ENCODE data around the gene SLC3A2. TPM values are rescaled to one million over a fixed set of nuclear protein-coding genes. Genes with fewer than 3 reads are reported as not detected.
A peak's percentile ranks its signal among the peaks of the same experiment; 100 is the strongest.

The SLC3A2 gene
- total RNA-seq, 1 experiment from 2014 or later = 334 TPM

DNA sequence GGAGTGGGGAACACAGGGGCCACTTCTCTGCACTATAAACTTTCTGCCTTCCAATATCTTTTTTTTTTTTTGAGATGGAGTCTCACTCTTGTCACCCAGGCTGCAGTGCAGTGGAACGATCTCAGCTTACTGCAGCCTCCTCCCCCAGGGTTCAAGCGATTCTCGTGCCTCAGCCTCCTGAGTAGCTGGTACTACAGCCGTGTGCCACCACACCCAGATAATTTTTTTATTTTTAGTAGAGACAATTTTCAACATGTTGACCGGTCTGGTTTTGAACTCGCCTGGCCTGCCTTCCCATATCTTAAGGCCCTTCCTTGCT, 1.7 kb downstream of the SLC3A2 start (continued):
- TF ChIP-seq FOXJ3 (CRISPR knock-in tag; IDR thresholded peaks at IDR 0.05; ENCODE audit: borderline replicate concordance) (no peak), GRHL2 (CRISPR knock-in tag; IDR thresholded peaks at IDR 0.05; ENCODE audit: insufficient replicate concordance, severe bottlenecking) (no peak), FOXK1 (CRISPR knock-in tag; IDR thresholded peaks at IDR 0.05) (no peak)
- TF ChIP-seq, protein P1, sequence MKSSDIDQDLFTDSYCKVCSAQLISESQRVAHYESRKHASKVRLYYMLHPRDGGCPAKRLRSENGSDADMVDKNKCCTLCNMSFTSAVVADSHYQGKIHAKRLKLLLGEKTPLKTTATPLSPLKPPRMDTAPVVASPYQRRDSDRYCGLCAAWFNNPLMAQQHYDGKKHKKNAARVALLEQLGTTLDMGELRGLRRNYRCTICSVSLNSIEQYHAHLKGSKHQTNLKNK (CRISPR knock-in tag; IDR thresholded peaks at IDR 0.05) = no peak

DNA sequence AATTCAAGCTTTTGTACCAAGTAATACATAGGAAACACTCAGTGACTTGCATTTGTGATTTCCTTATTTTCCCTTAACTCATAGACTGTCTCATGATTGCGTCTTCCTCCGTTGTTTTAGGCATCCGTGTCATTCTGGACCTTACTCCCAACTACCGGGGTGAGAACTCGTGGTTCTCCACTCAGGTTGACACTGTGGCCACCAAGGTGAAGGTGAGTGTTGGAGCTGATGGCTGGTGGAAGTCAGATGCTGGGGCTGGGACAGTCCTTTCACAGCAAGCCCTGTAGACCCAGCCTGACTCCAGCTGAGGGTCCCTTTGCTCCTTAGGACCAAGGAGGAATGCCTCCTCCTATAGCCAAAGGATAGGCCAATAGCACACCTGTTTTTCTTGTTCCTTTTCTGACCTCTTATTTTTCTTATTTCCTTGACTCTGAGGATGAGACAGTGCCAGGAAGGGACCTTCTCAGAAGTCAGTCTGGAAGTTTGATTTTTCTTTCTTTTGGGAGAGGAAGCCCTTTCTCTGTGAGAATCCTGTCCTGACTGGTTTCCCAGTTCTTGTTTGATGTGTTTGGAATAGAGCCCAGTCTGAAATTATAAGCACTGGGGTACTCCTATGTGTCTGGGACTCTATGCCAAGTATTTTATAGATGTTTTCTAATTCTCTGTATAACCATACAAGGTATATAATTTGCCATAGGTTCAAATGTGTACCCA, 2.2 kb downstream of the SLC3A2 start:
- H3K4me1 Mint-ChIP-seq = peaks cover 45% of the 10 kb centered on the region

DNA sequence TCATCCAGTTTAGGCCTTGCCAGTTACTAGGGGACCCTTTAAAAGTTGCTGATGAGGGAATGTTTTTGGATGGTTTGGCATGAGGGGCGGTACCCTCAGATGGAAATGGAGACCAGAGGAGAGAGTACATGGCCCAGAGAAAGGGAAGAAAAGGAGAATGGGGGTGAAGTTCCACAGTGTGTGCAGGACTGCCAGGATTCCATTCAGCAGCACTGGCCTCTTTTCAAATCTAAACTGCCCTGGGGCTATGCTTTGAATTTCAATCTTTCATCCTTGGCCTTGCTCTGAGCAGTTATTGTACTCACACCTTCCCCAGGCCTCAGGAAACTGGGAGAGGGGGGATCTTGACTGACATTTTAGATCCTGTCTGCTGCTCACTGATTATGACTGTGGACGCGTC, 3.0 kb downstream of the SLC3A2 start:
- CTCF ChIA-PET = interaction anchor here (0.8 to 2.1 kb wide), 16 partner anchors 9 to 595 kb away, joined by 3 to 11 read pairs (median 4); partner anchors contain the start of gene ZBTB3
- H3K4me1 Mint-ChIP-seq = peaks cover 45% of the 10 kb centered on the region
- peak overlapping the region; percentile 99 for H3K4me3 Mint-ChIP-seq
- DNase-seq (ENCODE audit: low spot score) (no peak), ATAC-seq (no peak)
- H3K36me3 Mint-ChIP-seq = peaks cover 72% of the 10 kb centered on the region
- peak overlapping the region; percentile 100 for H3K27ac Mint-ChIP-seq
- no peak for TF ChIP-seq NR1H2 (CRISPR knock-in tag; IDR thresholded peaks at IDR 0.05)
- TF ChIP-seq, protein P2, sequence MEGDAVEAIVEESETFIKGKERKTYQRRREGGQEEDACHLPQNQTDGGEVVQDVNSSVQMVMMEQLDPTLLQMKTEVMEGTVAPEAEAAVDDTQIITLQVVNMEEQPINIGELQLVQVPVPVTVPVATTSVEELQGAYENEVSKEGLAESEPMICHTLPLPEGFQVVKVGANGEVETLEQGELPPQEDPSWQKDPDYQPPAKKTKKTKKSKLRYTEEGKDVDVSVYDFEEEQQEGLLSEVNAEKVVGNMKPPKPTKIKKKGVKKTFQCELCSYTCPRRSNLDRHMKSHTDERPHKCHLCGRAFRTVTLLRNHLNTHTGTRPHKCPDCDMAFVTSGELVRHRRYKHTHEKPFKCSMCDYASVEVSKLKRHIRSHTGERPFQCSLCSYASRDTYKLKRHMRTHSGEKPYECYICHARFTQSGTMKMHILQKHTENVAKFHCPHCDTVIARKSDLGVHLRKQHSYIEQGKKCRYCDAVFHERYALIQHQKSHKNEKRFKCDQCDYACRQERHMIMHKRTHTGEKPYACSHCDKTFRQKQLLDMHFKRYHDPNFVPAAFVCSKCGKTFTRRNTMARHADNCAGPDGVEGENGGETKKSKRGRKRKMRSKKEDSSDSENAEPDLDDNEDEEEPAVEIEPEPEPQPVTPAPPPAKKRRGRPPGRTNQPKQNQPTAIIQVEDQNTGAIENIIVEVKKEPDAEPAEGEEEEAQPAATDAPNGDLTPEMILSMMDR (IDR thresholded peaks at IDR 0.05) = no peak
- TF ChIP-seq ETV6 (CRISPR knock-in tag; IDR thresholded peaks at IDR 0.05) = no peak
- no peak for TF ChIP-seq OVOL2 (CRISPR knock-in tag; IDR thresholded peaks at IDR 0.05; ENCODE audit: borderline replicate concordance)
- TF ChIP-seq, protein P3, sequence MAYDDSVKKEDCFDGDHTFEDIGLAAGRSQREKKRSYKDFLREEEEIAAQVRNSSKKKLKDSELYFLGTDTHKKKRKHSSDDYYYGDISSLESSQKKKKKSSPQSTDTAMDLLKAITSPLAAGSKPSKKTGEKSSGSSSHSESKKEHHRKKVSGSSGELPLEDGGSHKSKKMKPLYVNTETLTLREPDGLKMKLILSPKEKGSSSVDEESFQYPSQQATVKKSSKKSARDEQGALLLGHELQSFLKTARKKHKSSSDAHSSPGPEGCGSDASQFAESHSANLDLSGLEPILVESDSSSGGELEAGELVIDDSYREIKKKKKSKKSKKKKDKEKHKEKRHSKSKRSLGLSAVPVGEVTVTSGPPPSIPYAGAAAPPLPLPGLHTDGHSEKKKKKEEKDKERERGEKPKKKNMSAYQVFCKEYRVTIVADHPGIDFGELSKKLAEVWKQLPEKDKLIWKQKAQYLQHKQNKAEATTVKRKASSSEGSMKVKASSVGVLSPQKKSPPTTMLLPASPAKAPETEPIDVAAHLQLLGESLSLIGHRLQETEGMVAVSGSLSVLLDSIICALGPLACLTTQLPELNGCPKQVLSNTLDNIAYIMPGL (CRISPR knock-in tag; IDR thresholded peaks at IDR 0.05) = 0 out of 2 replicates have a peak, but pooled peaks have one; percentile 38
- TF ChIP-seq, protein P4, sequence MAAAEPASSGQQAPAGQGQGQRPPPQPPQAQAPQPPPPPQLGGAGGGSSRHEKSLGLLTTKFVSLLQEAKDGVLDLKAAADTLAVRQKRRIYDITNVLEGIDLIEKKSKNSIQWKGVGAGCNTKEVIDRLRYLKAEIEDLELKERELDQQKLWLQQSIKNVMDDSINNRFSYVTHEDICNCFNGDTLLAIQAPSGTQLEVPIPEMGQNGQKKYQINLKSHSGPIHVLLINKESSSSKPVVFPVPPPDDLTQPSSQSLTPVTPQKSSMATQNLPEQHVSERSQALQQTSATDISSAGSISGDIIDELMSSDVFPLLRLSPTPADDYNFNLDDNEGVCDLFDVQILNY (CRISPR knock-in tag; IDR thresholded peaks at IDR 0.05) = no peak
- no peaks in the 10 kb centered on the region for H3K9me3 Mint-ChIP-seq
- POLR2A ChIA-PET = interaction anchor here (0.6 to 1.6 kb wide), 5 partner anchors 28 to 114 kb away, joined by 3 to 16 read pairs (median 4); partner anchors contain the start of gene WDR74
- peaks cover 3% of the 10 kb centered on the region; the same call in 1 of the 2 replicates for H3K27me3 Mint-ChIP-seq (ENCODE audit: low read depth)

More for the DNA sequence above, 2.2 kb downstream of the SLC3A2 start:
- DNase-seq (ENCODE audit: low spot score) = no peak
- Mint-ChIP-seq H3K36me3 (peaks cover 69% of the 10 kb centered on the region), H3K27ac (peak overlapping the region; percentile 100), H3K27me3 (ENCODE audit: low read depth) (peaks cover 3% of the 10 kb centered on the region; the same call in 1 of the 2 replicates), H3K9me3 (no peaks in the 10 kb centered on the region), H3K4me3 (peak overlapping the region; percentile 99)
- POLR2A ChIA-PET = interaction anchor here (0.6 to 3.8 kb wide), 5 partner anchors 9 to 97 kb away, joined by 3 to 44 read pairs (median 3); partner anchors contain the start of genes STX5 and TEX54
- no peak for ATAC-seq
- TF ChIP-seq NR2C2 (CRISPR knock-in tag; IDR thresholded peaks at IDR 0.05) (no peak), TCF7 (CRISPR knock-in tag; IDR thresholded peaks at IDR 0.05; ENCODE audit: low read depth) (no peak), ZNF138 (CRISPR knock-in tag; conservative IDR thresholded peaks at IDR 0.05) (no peak), PRRX2 (CRISPR knock-in tag; IDR thresholded peaks at IDR 0.05) (no peak)
- TF ChIP-seq, protein P5, sequence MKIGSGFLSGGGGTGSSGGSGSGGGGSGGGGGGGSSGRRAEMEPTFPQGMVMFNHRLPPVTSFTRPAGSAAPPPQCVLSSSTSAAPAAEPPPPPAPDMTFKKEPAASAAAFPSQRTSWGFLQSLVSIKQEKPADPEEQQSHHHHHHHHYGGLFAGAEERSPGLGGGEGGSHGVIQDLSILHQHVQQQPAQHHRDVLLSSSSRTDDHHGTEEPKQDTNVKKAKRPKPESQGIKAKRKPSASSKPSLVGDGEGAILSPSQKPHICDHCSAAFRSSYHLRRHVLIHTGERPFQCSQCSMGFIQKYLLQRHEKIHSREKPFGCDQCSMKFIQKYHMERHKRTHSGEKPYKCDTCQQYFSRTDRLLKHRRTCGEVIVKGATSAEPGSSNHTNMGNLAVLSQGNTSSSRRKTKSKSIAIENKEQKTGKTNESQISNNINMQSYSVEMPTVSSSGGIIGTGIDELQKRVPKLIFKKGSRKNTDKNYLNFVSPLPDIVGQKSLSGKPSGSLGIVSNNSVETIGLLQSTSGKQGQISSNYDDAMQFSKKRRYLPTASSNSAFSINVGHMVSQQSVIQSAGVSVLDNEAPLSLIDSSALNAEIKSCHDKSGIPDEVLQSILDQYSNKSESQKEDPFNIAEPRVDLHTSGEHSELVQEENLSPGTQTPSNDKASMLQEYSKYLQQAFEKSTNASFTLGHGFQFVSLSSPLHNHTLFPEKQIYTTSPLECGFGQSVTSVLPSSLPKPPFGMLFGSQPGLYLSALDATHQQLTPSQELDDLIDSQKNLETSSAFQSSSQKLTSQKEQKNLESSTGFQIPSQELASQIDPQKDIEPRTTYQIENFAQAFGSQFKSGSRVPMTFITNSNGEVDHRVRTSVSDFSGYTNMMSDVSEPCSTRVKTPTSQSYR (CRISPR knock-in tag; IDR thresholded peaks at IDR 0.05) = no peak
- CTCF ChIA-PET = interaction anchor here (1.1 to 2.1 kb wide), 2 partner anchors 12 to 23 kb away, joined by 3 to 11 read pairs; no protein-coding TSS in a partner anchor
